ENCODE data around the gene SLC39A13. TPM values are rescaled to one million over a fixed set of nuclear protein-coding genes. Genes with fewer than 3 reads are reported as not detected.

SLC39A13 gene
- polyA plus RNA-seq, 3 donors: 4.8 to 27.4 (median 5.9) TPM

GRCh38 chr11:47451990-47452389 is 43.6 kb downstream of the SLC39A13 start:
- no peak overlapping the region for H2AFZ ChIP-seq (ENCODE audit: insufficient read depth, low read depth, low read length, poor library complexity, severe bottlenecking)
- no peaks in the 10 kb centered on the region for H3K36me3 ChIP-seq (replicated peaks in 1 of 2; ENCODE audit: control insufficient read depth in 1 of 2, insufficient read depth in 2 of 2, low read length in 2 of 2)
- intact Hi-C loops (cut with micrococcal nuclease): no loop called here
- no peak overlapping the region for H3K4me2 ChIP-seq (replicated peaks; ENCODE audit: extremely low read depth, low read length, poor library complexity, severe bottlenecking)
- TF ChIP-seq, protein P1, sequence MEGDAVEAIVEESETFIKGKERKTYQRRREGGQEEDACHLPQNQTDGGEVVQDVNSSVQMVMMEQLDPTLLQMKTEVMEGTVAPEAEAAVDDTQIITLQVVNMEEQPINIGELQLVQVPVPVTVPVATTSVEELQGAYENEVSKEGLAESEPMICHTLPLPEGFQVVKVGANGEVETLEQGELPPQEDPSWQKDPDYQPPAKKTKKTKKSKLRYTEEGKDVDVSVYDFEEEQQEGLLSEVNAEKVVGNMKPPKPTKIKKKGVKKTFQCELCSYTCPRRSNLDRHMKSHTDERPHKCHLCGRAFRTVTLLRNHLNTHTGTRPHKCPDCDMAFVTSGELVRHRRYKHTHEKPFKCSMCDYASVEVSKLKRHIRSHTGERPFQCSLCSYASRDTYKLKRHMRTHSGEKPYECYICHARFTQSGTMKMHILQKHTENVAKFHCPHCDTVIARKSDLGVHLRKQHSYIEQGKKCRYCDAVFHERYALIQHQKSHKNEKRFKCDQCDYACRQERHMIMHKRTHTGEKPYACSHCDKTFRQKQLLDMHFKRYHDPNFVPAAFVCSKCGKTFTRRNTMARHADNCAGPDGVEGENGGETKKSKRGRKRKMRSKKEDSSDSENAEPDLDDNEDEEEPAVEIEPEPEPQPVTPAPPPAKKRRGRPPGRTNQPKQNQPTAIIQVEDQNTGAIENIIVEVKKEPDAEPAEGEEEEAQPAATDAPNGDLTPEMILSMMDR (IDR thresholded peaks at IDR 0.05): no peak
- H3K4me3 ChIP-seq (replicated peaks in 1 of 3; ENCODE audit: low read depth in 2 of 3, low read length in 3 of 3): no peak overlapping the region
- H3K9ac ChIP-seq (ENCODE audit: insufficient read depth, low read length, poor library complexity, severe bottlenecking): no peak overlapping the region
- H3K4me1 ChIP-seq (ENCODE audit: control insufficient read depth in 1 of 2, insufficient read depth in 2 of 2, low read length in 2 of 2): no peaks in the 10 kb centered on the region
- H3K4me3 Mint-ChIP-seq: no peak overlapping the region
- no peak overlapping the region for H3K27ac Mint-ChIP-seq
- no peak overlapping the region for H3K27ac ChIP-seq (ENCODE audit: low read depth in 1 of 2, low read length in 2 of 2)
- H3K79me2 ChIP-seq (ENCODE audit: insufficient read depth, low read length): no peaks in the 10 kb centered on the region
- no peaks in the 10 kb centered on the region for H3K27me3 ChIP-seq (ENCODE audit: control insufficient read depth in 2 of 2, insufficient read depth in 2 of 2, low read length in 2 of 2)
- H3K4me1 Mint-ChIP-seq: peaks cover 7% of the 10 kb centered on the region
- peaks cover 0 to 2% (median 0%) of the 10 kb centered on the region in 3 donors for H3K27me3 Mint-ChIP-seq (ENCODE audit: low read depth in 3 of 3)
- WGBS (ENCODE audit: insufficient coverage): 100% methylated on average over 2 of the region's 4 CpGs
- no peak for DNase-seq
- no peaks in the 10 kb centered on the region for H4K20me1 ChIP-seq (ENCODE audit: insufficient read depth, low read length)
- H3K9me3 Mint-ChIP-seq: peaks cover 0 to 10% (median 3%) of the 10 kb centered on the region in 7 donors
- no peaks in the 10 kb centered on the region for H3K9me3 ChIP-seq (replicated peaks in 1 of 2; ENCODE audit: control insufficient read depth in 1 of 2, insufficient read depth in 1 of 2, low read length in 2 of 2)
- peaks cover 0 to 5% of the 10 kb centered on the region in 2 donors for H3K36me3 Mint-ChIP-seq

DNA sequence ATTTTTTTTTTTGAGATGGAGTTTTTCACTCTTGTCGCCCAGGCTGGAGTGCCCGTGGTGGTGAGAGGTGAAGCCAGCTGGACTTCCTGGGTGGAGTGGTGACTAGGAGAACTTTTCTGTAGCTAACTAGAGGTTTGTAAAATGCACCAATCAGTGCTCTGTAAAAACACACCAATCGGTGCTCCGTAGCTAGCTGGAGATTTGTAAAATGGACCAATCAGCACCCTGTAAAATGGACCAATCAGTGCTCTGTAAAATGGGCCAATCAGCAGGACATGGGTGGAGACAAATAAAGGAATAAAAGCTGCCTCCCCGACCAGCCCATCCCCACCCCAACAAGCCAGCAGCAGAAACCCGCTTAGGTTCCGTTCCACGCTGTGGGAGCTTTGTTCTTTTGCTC is 45.0 kb downstream of the SLC39A13 start:
- H3K36me3 Mint-ChIP-seq: peaks cover 0 to 5% of the 10 kb centered on the region in 2 donors
- peaks cover 0 to 10% (median 3%) of the 10 kb centered on the region in 7 donors for H3K9me3 Mint-ChIP-seq
- 83% methylated on average over 5 of the region's 8 CpGs for WGBS (ENCODE audit: insufficient coverage)
- Histone ChIP-seq H3K4me3 (replicated peaks in 1 of 3; ENCODE audit: low read depth in 2 of 3, low read length in 3 of 3) (no peak overlapping the region), H3K9ac (ENCODE audit: insufficient read depth, low read length, poor library complexity, severe bottlenecking) (no peak overlapping the region), H3K4me1 (ENCODE audit: control insufficient read depth in 1 of 2, insufficient read depth in 2 of 2, low read length in 2 of 2) (no peaks in the 10 kb centered on the region), H2AFZ (ENCODE audit: insufficient read depth, low read depth, low read length, poor library complexity, severe bottlenecking) (no peak overlapping the region), H3K79me2 (ENCODE audit: insufficient read depth, low read length) (no peaks in the 10 kb centered on the region), H3K27ac (ENCODE audit: low read depth in 1 of 2, low read length in 2 of 2) (no peak overlapping the region), H3K27me3 (ENCODE audit: control insufficient read depth in 2 of 2, insufficient read depth in 2 of 2, low read length in 2 of 2) (no peaks in the 10 kb centered on the region), H4K20me1 (ENCODE audit: insufficient read depth, low read length) (no peaks in the 10 kb centered on the region), H3K4me2 (replicated peaks; ENCODE audit: extremely low read depth, low read length, poor library complexity, severe bottlenecking) (no peak overlapping the region), H3K36me3 (replicated peaks in 1 of 2; ENCODE audit: control insufficient read depth in 1 of 2, insufficient read depth in 2 of 2, low read length in 2 of 2) (no peaks in the 10 kb centered on the region), H3K9me3 (replicated peaks in 1 of 2; ENCODE audit: control insufficient read depth in 1 of 2, insufficient read depth in 1 of 2, low read length in 2 of 2) (no peaks in the 10 kb centered on the region)
- no peak for DNase-seq
- TF ChIP-seq, protein P1 (IDR thresholded peaks at IDR 0.05): no peak
- intact Hi-C loops (cut with micrococcal nuclease): no loop called here
- H3K27ac Mint-ChIP-seq: no peak overlapping the region
- H3K4me1 Mint-ChIP-seq: peaks cover 7% of the 10 kb centered on the region
- peaks cover 0 to 2% (median 0%) of the 10 kb centered on the region in 3 donors for H3K27me3 Mint-ChIP-seq (ENCODE audit: low read depth in 3 of 3)
- H3K4me3 Mint-ChIP-seq: no peak overlapping the region
